HepG2 (cell line): ENCODE measurements around the gene C1QL2. TPM values are rescaled to one million over a fixed set of nuclear protein-coding genes. Genes with fewer than 3 reads are reported as not detected.

Experiments
- ATAC-seq: fragments of 200-7000 bp; cut with Tn5 transposase; 3 replicates; pipeline ENCODE4 v1.9.1; 2020; ENCODE audit warnings: mild to moderate bottlenecking, moderate library complexity
- BruUV-seq: library from RNA; stranded (reverse); fragments of 400-500 nt; replicated peaks from 2 replicates; lab custom pipeline; 2021; lab: Mats Ljungman, UMichigan
- CTCF ChIA-PET: fragments of 300-600 bp; formaldehyde crosslinking; extraction: SDS; loops from one replicate; lab custom pipeline; 2021; ENCODE audit warnings: low total read pairs, inconsistent platforms, low intra/inter-chr PET ratio; lab: Yijun Ruan, JAX
- POLR2A ChIA-PET: fragments of 350-600 bp; sonication (Branson Sonifier 250); formaldehyde crosslinking; loops from one replicate; lab custom pipeline; 2020; ENCODE audit warnings: antibody characterized with exemption, inconsistent platforms; lab: Yijun Ruan, JAX
- DNase-seq: peaks from one replicate; pipeline ENCODE4 v3.0.0-alpha.2; 2015; ENCODE audit warnings: low spot score
- FAIRE-seq: peaks from 3 replicates; lab custom pipeline; 2011; peaks lifted over from hg19 to GRCh38; lab: Jason Lieb, UNC
- H2AFZ ChIP-seq: one replicate; pipeline ENCODE4 v1.6.1; 2011; ENCODE audit warnings: low read length, inconsistent platforms
- H3K27ac ChIP-seq: fragments of 300-600 bp; 3 replicates; pipeline ENCODE4 v1.8.0; 2011; ENCODE audit warnings: mixed run types, mild to moderate bottlenecking, mixed read lengths, low read length, inconsistent platforms; ENCODE audit not compliant: insufficient read depth; ENCODE audit errors: extremely low read length
- H3K27me3 ChIP-seq, 2 experiments: fragments of 200-600 bp in 1 of 2; 2 replicates in 1 of 2; 3 replicates in 1 of 2; pipeline versions ENCODE4 v1.6.0 to v1.8.0; 2011; ENCODE audit warnings: low read length in 2 of 2, mild to moderate bottlenecking in 2 of 2, moderate library complexity in 2 of 2, inconsistent platforms in 1 of 2; ENCODE audit not compliant: insufficient read depth in 2 of 2, control insufficient read depth in 1 of 2
- H3K36me3 ChIP-seq, 2 experiments: fragments of 200-600 bp in 1 of 2; replicated peaks in 1 of 2; 2 replicates in 1 of 2; 3 replicates in 1 of 2; pipeline versions ENCODE4 v1.5.1 to v1.8.0; 2011; ENCODE audit warnings: low read length in 2 of 2, inconsistent platforms in 1 of 2; ENCODE audit not compliant: insufficient read depth in 2 of 2, control insufficient read depth in 1 of 2
- H3K4me1 ChIP-seq: 2 replicates; pipeline ENCODE4 v1.5.1; 2012; ENCODE audit warnings: low read length, inconsistent platforms; ENCODE audit not compliant: insufficient read depth
- H3K4me2 ChIP-seq: 2 replicates; pipeline ENCODE4 v1.6.0; 2011; ENCODE audit warnings: low read depth, low read length, inconsistent platforms
- H3K4me3 ChIP-seq, 3 experiments: fragments of 200-600 bp in 1 of 3; sonication (generic), shearing (Covaris generic) in 1 of 3; replicated peaks in 1 of 3; 2 replicates each; pipeline ENCODE4 v1.5.1; 2011 to 2016; ENCODE audit warnings: low read length in 3 of 3, inconsistent platforms in 2 of 3, low read depth in 2 of 3, mild to moderate bottlenecking in 2 of 3, control low read depth in 1 of 3, mixed read lengths in 1 of 3; ENCODE audit not compliant: insufficient read depth in 1 of 3
- H3K79me2 ChIP-seq: one replicate; pipeline ENCODE4 v1.6.1; 2011; ENCODE audit warnings: low read length, inconsistent platforms; ENCODE audit not compliant: insufficient read depth
- H3K9ac ChIP-seq: 2 replicates; pipeline ENCODE4 v1.6.0; 2011; ENCODE audit warnings: mild to moderate bottlenecking, low read depth, low read length, inconsistent platforms; ENCODE audit not compliant: insufficient read depth
- H3K9me3 ChIP-seq: 2 replicates; pipeline ENCODE4 v1.5.1; 2012; ENCODE audit warnings: mild to moderate bottlenecking, low read length
- H4K20me1 ChIP-seq: 2 replicates; pipeline ENCODE4 v1.6.0; 2011; ENCODE audit warnings: inconsistent platforms, mild to moderate bottlenecking, low read length, moderate library complexity; ENCODE audit not compliant: insufficient read depth
- GZF1 ChIP-seq: sonication (generic); formaldehyde crosslinking; IDR thresholded peaks from 2 replicates; pipeline ENCODE4 v1.5.1; 2020; ENCODE audit warnings: mild to moderate bottlenecking, missing genetic modification reagents
- HDAC6 ChIP-seq: fragments of 200-600 bp; sonication (generic); IDR thresholded peaks from 2 replicates; pipeline ENCODE4 v1.7.0; 2017; ENCODE audit warnings: mild to moderate bottlenecking, antibody characterized with exemption, low read length, low read depth
- NONO ChIP-seq, 2 experiments: fragments of 450-650 bp in 1 of 2; sonication (generic) in 1 of 2; formaldehyde crosslinking in 1 of 2; IDR thresholded peaks in 1 of 2; conservative IDR thresholded peaks in 1 of 2; 2 replicates each; pipeline versions ENCODE4 v1.6.1 to v1.8.0; 2017 to 2022; ENCODE audit warnings: mild to moderate bottlenecking in 1 of 2, missing genetic modification reagents in 1 of 2, moderate library complexity in 1 of 2
- NRL ChIP-seq: sonication (generic); formaldehyde crosslinking; IDR thresholded peaks from 2 replicates; pipeline ENCODE4 v1.5.0; 2020; ENCODE audit warnings: missing genetic modification reagents, mild to moderate bottlenecking, moderate library complexity, borderline replicate concordance
- ZNF703 ChIP-seq: sonication (generic); formaldehyde crosslinking; IDR thresholded peaks from 2 replicates; pipeline ENCODE4 v1.5.1; 2020; ENCODE audit warnings: missing genetic modification reagents, mild to moderate bottlenecking, moderate library complexity, borderline replicate concordance
- ZNF792 ChIP-seq: IDR thresholded peaks from 2 replicates; pipeline ENCODE4 v1.6.1; 2016
- WGBS: methylation state at CpG from one replicate; pipeline ENCODE4 v1.1.6; 2017; ENCODE audit warnings: low lambda C conversion rate; 5-methylcytosine and 5-hydroxymethylcytosine counted together
- in situ Hi-C: cut with HindIII; loops from 2 replicates; pipeline ENCODE4 v1.10.0; 2017; ENCODE audit warnings: low pct_unique_long_range_greater_than_20kb; ENCODE audit not compliant: extremely low pct_ligation_motif_present
- intact Hi-C: fragments of 100-400 bp; cut with micrococcal nuclease; formaldehyde crosslinking; loops from one replicate; pipeline ENCODE4 v1.10.0; 2022; ENCODE audit not compliant: unreplicated experiment
- polyA plus RNA-seq, 8 experiments: library from polyadenylated mRNA; depleted of rRNA in 3 of 8; stranded (reverse) in 7 of 8; unstranded in 1 of 8; fragments of >200 nt; fragmentation: Illumina TruSeq in 4 of 8; extraction: Trizol in 4 of 8; gene quantifications; 2 replicates each; pipeline versions ENCODE4 v1.2.1 to v1.2.3, GENCODE V29; 2011 to 2016; ENCODE audit warnings: low read depth in 4 of 8, missing spikeins in 1 of 8, mixed read lengths in 1 of 8; ENCODE audit not compliant: insufficient read depth in 1 of 8
- total RNA-seq, 5 experiments: library from RNA; depleted of rRNA; stranded (reverse); fragments of >200 nt; fragmentation: Illumina TruSeq; extraction: Trizol; gene quantifications; 2 replicates each; pipeline ENCODE4 v1.2.3, GENCODE V29; 2016; ENCODE audit warnings: low read depth in 1 of 5
- TF ChIP-seq, protein P1 (sequence below): sonication (generic); formaldehyde crosslinking; IDR thresholded peaks from 2 replicates; pipeline ENCODE4 v1.5.1; 2020; ENCODE audit warnings: mild to moderate bottlenecking, missing genetic modification reagents, moderate library complexity
- TF ChIP-seq, protein P2 (sequence below): IDR thresholded peaks from 2 replicates; pipeline ENCODE4 v1.6.1; 2016; ENCODE audit warnings: low read depth, missing genetic modification reagents, missing compliant biosample characterization
- TF ChIP-seq, protein P3 (sequence below): sonication (generic); formaldehyde crosslinking; IDR thresholded peaks from 2 replicates; pipeline ENCODE4 v1.4.0; 2020; ENCODE audit warnings: missing genetic modification reagents, borderline replicate concordance
- TF ChIP-seq, protein P4 (sequence below), 2 experiments: sonication (generic) in 1 of 2; formaldehyde crosslinking in 1 of 2; IDR thresholded peaks; 2 replicates each; pipeline versions ENCODE4 v1.5.1 to v1.6.1; 2011 to 2020; ENCODE audit warnings: borderline replicate concordance in 1 of 2, low read depth in 1 of 2, low read length in 1 of 2, mild to moderate bottlenecking in 1 of 2, missing genetic modification reagents in 1 of 2, moderate library complexity in 1 of 2

The C1QL2 gene
- total and polyA plus RNA-seq, 2 of the 13 experiments (the other 11 are each of a cell fraction or from before 2014, with no cell fraction given): not detected

DNA sequence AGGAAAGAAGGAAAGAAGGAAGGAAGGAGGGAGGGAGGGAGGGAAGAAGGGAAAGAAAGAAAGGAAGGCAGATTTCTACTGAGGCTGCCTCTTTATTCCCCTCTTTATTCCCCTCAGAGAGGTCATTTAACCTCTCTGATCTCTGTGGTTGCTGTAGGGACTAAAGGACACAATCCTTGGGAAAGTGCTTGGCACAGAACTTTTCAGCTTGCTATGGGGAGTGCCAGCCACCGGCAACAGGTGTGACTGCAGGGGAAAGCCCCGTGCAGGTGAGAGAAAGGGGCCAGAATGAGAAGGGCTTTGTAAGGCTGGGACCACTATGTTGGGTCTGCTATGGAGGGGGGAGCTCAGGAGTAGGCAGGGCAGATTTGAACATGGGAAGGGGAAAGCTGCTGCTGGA, 37.3 kb upstream of the C1QL2 start:
- FAIRE-seq (no peak), ATAC-seq (no peak), DNase-seq (no peak)
- peaks cover 29% of the 10 kb centered on the region for H3K4me1 ChIP-seq
- CTCF ChIA-PET: no interaction called here
- H3K4me2 ChIP-seq: no peak overlapping the region
- POLR2A ChIA-PET: no interaction called here
- no peak overlapping the region for H3K9ac ChIP-seq
- no peaks in the 10 kb centered on the region for H3K79me2 ChIP-seq
- H3K9me3 ChIP-seq: no peaks in the 10 kb centered on the region
- no peak overlapping the region for H2AFZ ChIP-seq
- peaks cover 0 to 3% of the 10 kb centered on the region in 2 experiments; a peak in 1 of 5 replicates for H3K27me3 ChIP-seq
- H4K20me1 ChIP-seq: no peaks in the 10 kb centered on the region
- in situ Hi-C loops (no loop called here), intact Hi-C loops (no loop called here)
- no peak for TF ChIP-seq NONO (IDR thresholded peaks at IDR 0.05)
- no peak for TF ChIP-seq NONO (CRISPR knock-in tag; conservative IDR thresholded peaks at IDR 0.05)
- TF ChIP-seq, protein P1, sequence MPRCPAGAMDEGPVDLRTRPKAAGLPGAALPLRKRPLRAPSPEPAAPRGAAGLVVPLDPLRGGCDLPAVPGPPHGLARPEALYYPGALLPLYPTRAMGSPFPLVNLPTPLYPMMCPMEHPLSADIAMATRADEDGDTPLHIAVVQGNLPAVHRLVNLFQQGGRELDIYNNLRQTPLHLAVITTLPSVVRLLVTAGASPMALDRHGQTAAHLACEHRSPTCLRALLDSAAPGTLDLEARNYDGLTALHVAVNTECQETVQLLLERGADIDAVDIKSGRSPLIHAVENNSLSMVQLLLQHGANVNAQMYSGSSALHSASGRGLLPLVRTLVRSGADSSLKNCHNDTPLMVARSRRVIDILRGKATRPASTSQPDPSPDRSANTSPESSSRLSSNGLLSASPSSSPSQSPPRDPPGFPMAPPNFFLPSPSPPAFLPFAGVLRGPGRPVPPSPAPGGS (CRISPR knock-in tag): no peak
- TF ChIP-seq GZF1 (CRISPR knock-in tag): no peak
- no peak for TF ChIP-seq HDAC6
- TF ChIP-seq, protein P2, sequence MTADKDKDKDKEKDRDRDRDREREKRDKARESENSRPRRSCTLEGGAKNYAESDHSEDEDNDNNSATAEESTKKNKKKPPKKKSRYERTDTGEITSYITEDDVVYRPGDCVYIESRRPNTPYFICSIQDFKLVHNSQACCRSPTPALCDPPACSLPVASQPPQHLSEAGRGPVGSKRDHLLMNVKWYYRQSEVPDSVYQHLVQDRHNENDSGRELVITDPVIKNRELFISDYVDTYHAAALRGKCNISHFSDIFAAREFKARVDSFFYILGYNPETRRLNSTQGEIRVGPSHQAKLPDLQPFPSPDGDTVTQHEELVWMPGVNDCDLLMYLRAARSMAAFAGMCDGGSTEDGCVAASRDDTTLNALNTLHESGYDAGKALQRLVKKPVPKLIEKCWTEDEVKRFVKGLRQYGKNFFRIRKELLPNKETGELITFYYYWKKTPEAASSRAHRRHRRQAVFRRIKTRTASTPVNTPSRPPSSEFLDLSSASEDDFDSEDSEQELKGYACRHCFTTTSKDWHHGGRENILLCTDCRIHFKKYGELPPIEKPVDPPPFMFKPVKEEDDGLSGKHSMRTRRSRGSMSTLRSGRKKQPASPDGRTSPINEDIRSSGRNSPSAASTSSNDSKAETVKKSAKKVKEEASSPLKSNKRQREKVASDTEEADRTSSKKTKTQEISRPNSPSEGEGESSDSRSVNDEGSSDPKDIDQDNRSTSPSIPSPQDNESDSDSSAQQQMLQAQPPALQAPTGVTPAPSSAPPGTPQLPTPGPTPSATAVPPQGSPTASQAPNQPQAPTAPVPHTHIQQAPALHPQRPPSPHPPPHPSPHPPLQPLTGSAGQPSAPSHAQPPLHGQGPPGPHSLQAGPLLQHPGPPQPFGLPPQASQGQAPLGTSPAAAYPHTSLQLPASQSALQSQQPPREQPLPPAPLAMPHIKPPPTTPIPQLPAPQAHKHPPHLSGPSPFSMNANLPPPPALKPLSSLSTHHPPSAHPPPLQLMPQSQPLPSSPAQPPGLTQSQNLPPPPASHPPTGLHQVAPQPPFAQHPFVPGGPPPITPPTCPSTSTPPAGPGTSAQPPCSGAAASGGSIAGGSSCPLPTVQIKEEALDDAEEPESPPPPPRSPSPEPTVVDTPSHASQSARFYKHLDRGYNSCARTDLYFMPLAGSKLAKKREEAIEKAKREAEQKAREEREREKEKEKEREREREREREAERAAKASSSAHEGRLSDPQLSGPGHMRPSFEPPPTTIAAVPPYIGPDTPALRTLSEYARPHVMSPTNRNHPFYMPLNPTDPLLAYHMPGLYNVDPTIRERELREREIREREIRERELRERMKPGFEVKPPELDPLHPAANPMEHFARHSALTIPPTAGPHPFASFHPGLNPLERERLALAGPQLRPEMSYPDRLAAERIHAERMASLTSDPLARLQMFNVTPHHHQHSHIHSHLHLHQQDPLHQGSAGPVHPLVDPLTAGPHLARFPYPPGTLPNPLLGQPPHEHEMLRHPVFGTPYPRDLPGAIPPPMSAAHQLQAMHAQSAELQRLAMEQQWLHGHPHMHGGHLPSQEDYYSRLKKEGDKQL (CRISPR knock-in tag): no peak
- TF ChIP-seq, protein P3, sequence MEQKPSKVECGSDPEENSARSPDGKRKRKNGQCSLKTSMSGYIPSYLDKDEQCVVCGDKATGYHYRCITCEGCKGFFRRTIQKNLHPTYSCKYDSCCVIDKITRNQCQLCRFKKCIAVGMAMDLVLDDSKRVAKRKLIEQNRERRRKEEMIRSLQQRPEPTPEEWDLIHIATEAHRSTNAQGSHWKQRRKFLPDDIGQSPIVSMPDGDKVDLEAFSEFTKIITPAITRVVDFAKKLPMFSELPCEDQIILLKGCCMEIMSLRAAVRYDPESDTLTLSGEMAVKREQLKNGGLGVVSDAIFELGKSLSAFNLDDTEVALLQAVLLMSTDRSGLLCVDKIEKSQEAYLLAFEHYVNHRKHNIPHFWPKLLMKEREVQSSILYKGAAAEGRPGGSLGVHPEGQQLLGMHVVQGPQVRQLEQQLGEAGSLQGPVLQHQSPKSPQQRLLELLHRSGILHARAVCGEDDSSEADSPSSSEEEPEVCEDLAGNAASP (CRISPR knock-in tag): no peak
- no peak for TF ChIP-seq ZNF703 (CRISPR knock-in tag)
- TF ChIP-seq ZNF792 (CRISPR knock-in tag): no peak
- TF ChIP-seq NRL: no peak
- TF ChIP-seq, protein P4, sequence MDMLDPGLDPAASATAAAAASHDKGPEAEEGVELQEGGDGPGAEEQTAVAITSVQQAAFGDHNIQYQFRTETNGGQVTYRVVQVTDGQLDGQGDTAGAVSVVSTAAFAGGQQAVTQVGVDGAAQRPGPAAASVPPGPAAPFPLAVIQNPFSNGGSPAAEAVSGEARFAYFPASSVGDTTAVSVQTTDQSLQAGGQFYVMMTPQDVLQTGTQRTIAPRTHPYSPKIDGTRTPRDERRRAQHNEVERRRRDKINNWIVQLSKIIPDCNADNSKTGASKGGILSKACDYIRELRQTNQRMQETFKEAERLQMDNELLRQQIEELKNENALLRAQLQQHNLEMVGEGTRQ (IDR thresholded peaks at IDR 0.05; ENCODE audit: low read depth, low read length): no peak
- TF ChIP-seq, protein P4 (CRISPR knock-in tag; IDR thresholded peaks at IDR 0.05; ENCODE audit: borderline replicate concordance): no peak
- no peaks in the 10 kb centered on the region for H3K36me3 ChIP-seq
- no peak overlapping the region for H3K4me3 ChIP-seq
- no TSS peak for BruUV-seq
- no peak overlapping the region for H3K27ac ChIP-seq
- 52% methylated on average over 2 of the region's 2 CpGs for WGBS
